ENCODE measurements around the gene IVD. TPM values are rescaled to one million over a fixed set of nuclear protein-coding genes. Genes with fewer than 3 reads are reported as not detected.

IVD gene
- total RNA-seq, 1 experiment from 2014 or later = 51.8 TPM

GRCh38 chr15:40464595-40465185 is 59.1 kb downstream of the IVD start:
- intact Hi-C loops (cut with micrococcal nuclease; ENCODE audit: unreplicated experiment) = no loop called here
- H3K4me1 ChIP-seq (ENCODE audit: insufficient read depth, low read length, poor library complexity, severe bottlenecking) = no peaks in the 10 kb centered on the region
- no peaks in the 10 kb centered on the region for H3K9me3 ChIP-seq (ENCODE audit: low read depth, low read length, poor library complexity, severe bottlenecking)
- no TSS peak for BruUV-seq (replicated peaks)
- no peak overlapping the region for H3K4me3 ChIP-seq (ENCODE audit: low read depth, low read length, poor library complexity, severe bottlenecking)
- H3K27me3 ChIP-seq (replicated peaks; ENCODE audit: insufficient read depth, low read depth, low read length, poor library complexity) = no peaks in the 10 kb centered on the region
- H3K36me3 ChIP-seq (ENCODE audit: insufficient read depth, low read length, poor library complexity, severe bottlenecking) = peaks cover 32% of the 10 kb centered on the region
- DNase-seq (ENCODE audit: low spot score) = no peak
- TF ChIP-seq CTCF (conservative IDR thresholded peaks at IDR 0.05; ENCODE audit: low read depth, low read length) (no peak), EZH2 (IDR thresholded peaks at IDR 0.05; ENCODE audit: borderline replicate concordance, low read depth, low read length, poor library complexity, severe bottlenecking) (no peak)
- H3K27ac ChIP-seq (ENCODE audit: low read depth, low read length, poor library complexity, severe bottlenecking) = no peak overlapping the region
- ChIA-PET CTCF (no interaction called here), POLR2A (ENCODE audit: low non-redundant PET) (no interaction called here)

GRCh38 chr15:40465939-40466338 is 60.3 kb downstream of the IVD start:
- TF ChIP-seq EZH2 (IDR thresholded peaks at IDR 0.05; ENCODE audit: borderline replicate concordance, low read depth, low read length, poor library complexity, severe bottlenecking) (no peak), CTCF (conservative IDR thresholded peaks at IDR 0.05; ENCODE audit: low read depth, low read length) (no peak)
- Histone ChIP-seq H3K9me3 (ENCODE audit: low read depth, low read length, poor library complexity, severe bottlenecking) (no peaks in the 10 kb centered on the region), H3K36me3 (ENCODE audit: insufficient read depth, low read length, poor library complexity, severe bottlenecking) (peaks cover 32% of the 10 kb centered on the region), H3K4me1 (ENCODE audit: insufficient read depth, low read length, poor library complexity, severe bottlenecking) (peaks cover 6% of the 10 kb centered on the region), H3K27me3 (replicated peaks; ENCODE audit: insufficient read depth, low read depth, low read length, poor library complexity) (no peaks in the 10 kb centered on the region), H3K4me3 (ENCODE audit: low read depth, low read length, poor library complexity, severe bottlenecking) (no peak overlapping the region), H3K27ac (ENCODE audit: low read depth, low read length, poor library complexity, severe bottlenecking) (no peak overlapping the region)
- ChIA-PET POLR2A (ENCODE audit: low non-redundant PET) (no interaction called here), CTCF (no interaction called here)
- intact Hi-C loops (cut with micrococcal nuclease; ENCODE audit: unreplicated experiment) = no loop called here
- BruUV-seq (replicated peaks) = no TSS peak
- DNase-seq (ENCODE audit: low spot score) = no peak

GRCh38 chr15:40466426-40467260 is 61.0 kb downstream of the IVD start:
- Histone ChIP-seq H3K27ac (ENCODE audit: low read depth, low read length, poor library complexity, severe bottlenecking) (no peak overlapping the region), H3K27me3 (replicated peaks; ENCODE audit: insufficient read depth, low read depth, low read length, poor library complexity) (no peaks in the 10 kb centered on the region), H3K9me3 (ENCODE audit: low read depth, low read length, poor library complexity, severe bottlenecking) (no peaks in the 10 kb centered on the region), H3K36me3 (ENCODE audit: insufficient read depth, low read length, poor library complexity, severe bottlenecking) (peaks cover 32% of the 10 kb centered on the region), H3K4me3 (ENCODE audit: low read depth, low read length, poor library complexity, severe bottlenecking) (no peak overlapping the region), H3K4me1 (ENCODE audit: insufficient read depth, low read length, poor library complexity, severe bottlenecking) (peaks cover 6% of the 10 kb centered on the region)
- TF ChIP-seq CTCF (conservative IDR thresholded peaks at IDR 0.05; ENCODE audit: low read depth, low read length) (no peak), EZH2 (IDR thresholded peaks at IDR 0.05; ENCODE audit: borderline replicate concordance, low read depth, low read length, poor library complexity, severe bottlenecking) (no peak)
- POLR2A ChIA-PET (ENCODE audit: low non-redundant PET) = no interaction called here
- no TSS peak for BruUV-seq (replicated peaks)
- intact Hi-C loops (cut with micrococcal nuclease; ENCODE audit: unreplicated experiment) = no loop called here
- no peak for DNase-seq (ENCODE audit: low spot score)
- CTCF ChIA-PET = no interaction called here
